Naive thymus-derived CD4-positive, alpha-beta T cell (primary cell): ENCODE results near the gene TMEM238. TPM values are rescaled to one million over a fixed set of nuclear protein-coding genes. Genes with fewer than 3 reads are reported as not detected.
A peak's percentile ranks its signal among the peaks of the same experiment; 100 is the strongest.

Experiments
- ATAC-seq: fragments of 150-1000 bp; cut with Tn5 transposase; 2 replicates; pipeline ENCODE4 v1.10.0; 2021; ENCODE audit warnings: mild to moderate bottlenecking, moderate library complexity
- CTCF ChIA-PET: fragments of 350-600 bp; sonication (Branson Sonifier 250); formaldehyde crosslinking; loops from one replicate; lab custom pipeline; 2021; ENCODE audit warnings: antibody characterized with exemption; lab: Charles Lee
- POLR2A ChIA-PET: fragments of 350-600 bp; sonication (Branson Sonifier 250); formaldehyde crosslinking; loops from one replicate; lab custom pipeline; 2021; ENCODE audit warnings: antibody characterized with exemption, inconsistent platforms; lab: Charles Lee
- DNase-seq, 9 donors: peaks; one replicate each; pipeline versions ENCODE4 v3.0.0 to v3.0.0-alpha.2; 2020 to 2022; ENCODE audit warnings: mixed read lengths in 1 of 9
- H3K27ac ChIP-seq: one replicate; pipeline ENCODE4 v1.7.0; 2013; ENCODE audit warnings: mild to moderate bottlenecking, low read depth, low read length, moderate library complexity
- H3K27me3 ChIP-seq, 2 donors: one replicate each; pipeline ENCODE4 v1.7.0; 2013; ENCODE audit warnings: low read length in 2 of 2, mild to moderate bottlenecking in 2 of 2, moderate library complexity in 2 of 2; ENCODE audit not compliant: control insufficient read depth in 2 of 2, insufficient read depth in 2 of 2
- H3K36me3 ChIP-seq, 3 experiments: 1 replicate in 2 of 3; 2 replicates in 1 of 3; pipeline ENCODE4 v1.7.0; 2013; ENCODE audit warnings: low read length in 3 of 3, mild to moderate bottlenecking in 3 of 3, moderate library complexity in 1 of 3; ENCODE audit not compliant: insufficient read depth in 3 of 3, control insufficient read depth in 2 of 3
- H3K4me1 ChIP-seq, 2 donors: one replicate each; pipeline ENCODE4 v1.7.0; 2013; ENCODE audit warnings: low read length in 2 of 2, mild to moderate bottlenecking in 2 of 2, moderate library complexity in 1 of 2; ENCODE audit not compliant: control insufficient read depth in 2 of 2, insufficient read depth in 2 of 2
- H3K4me3 ChIP-seq: 2 replicates; pipeline ENCODE4 v1.7.0; 2013; ENCODE audit warnings: mild to moderate bottlenecking, low read length
- H3K9me3 ChIP-seq, 3 experiments: 1 replicate in 2 of 3; 2 replicates in 1 of 3; pipeline ENCODE4 v1.7.0; 2013; ENCODE audit warnings: low read length in 3 of 3; ENCODE audit not compliant: control insufficient read depth in 2 of 3
- H3K27ac Mint-ChIP-seq, 9 donors: one replicate each; pipeline ENCODE4 v1.8.0; 2020 to 2022; ENCODE audit warnings: mixed read lengths in 9 of 9, mild to moderate bottlenecking in 8 of 9, moderate library complexity in 5 of 9, inconsistent platforms in 2 of 9
- H3K27me3 Mint-ChIP-seq, 5 donors: one replicate each; pipeline ENCODE4 v1.8.0; 2021 to 2022; ENCODE audit warnings: mixed read lengths in 5 of 5, mild to moderate bottlenecking in 1 of 5
- H3K36me3 Mint-ChIP-seq, 5 donors: one replicate each; pipeline ENCODE4 v1.8.0; 2020 to 2022; ENCODE audit warnings: mixed read lengths in 5 of 5, mild to moderate bottlenecking in 3 of 5, inconsistent platforms in 1 of 5
- H3K4me1 Mint-ChIP-seq, 7 donors: one replicate each; pipeline ENCODE4 v1.8.0; 2020 to 2022; ENCODE audit warnings: mixed read lengths in 7 of 7, mild to moderate bottlenecking in 3 of 7, inconsistent platforms in 1 of 7
- H3K4me3 Mint-ChIP-seq, 10 donors: one replicate each; pipeline ENCODE4 v1.8.0; 2020 to 2022; ENCODE audit warnings: mild to moderate bottlenecking in 10 of 10, mixed read lengths in 10 of 10, moderate library complexity in 6 of 10, inconsistent platforms in 2 of 10
- H3K9me3 Mint-ChIP-seq, 11 donors: one replicate each; pipeline ENCODE4 v1.8.0; 2020 to 2022; ENCODE audit warnings: mixed read lengths in 11 of 11, mild to moderate bottlenecking in 4 of 11, inconsistent platforms in 1 of 11, moderate library complexity in 1 of 11
- intact Hi-C, 2 donors: fragments of 100-400 bp; cut with micrococcal nuclease; formaldehyde crosslinking; loops; one replicate each; pipeline ENCODE4 v1.15.1; 2023
- polyA plus RNA-seq, 2 donors: library from polyadenylated mRNA; unstranded; fragments of 300-500 nt; fragmentation: Illumina TruSeq; gene quantifications; one replicate each; pipeline ENCODE4 v1.2.3, GENCODE V29; 2021
- total RNA-seq, 6 experiments: library from RNA in 5 of 6; stranded (reverse) in 5 of 6; gene quantifications; 1 replicate in 5 of 6; 2 replicates in 1 of 6; pipeline ENCODE4 v1.2.3 and lab custom pipeline; 2021 to 2026

TMEM238 gene
- total and polyA plus RNA-seq, 7 experiments from 2014 or later, result 0.33 to 15.7 (median 9.7) TPM

- CTCF ChIA-PET, result no interaction called here
Measured at GRCh38 chr19:55344444-55344843, 39.6 kb downstream of the TMEM238 start.

DNA sequence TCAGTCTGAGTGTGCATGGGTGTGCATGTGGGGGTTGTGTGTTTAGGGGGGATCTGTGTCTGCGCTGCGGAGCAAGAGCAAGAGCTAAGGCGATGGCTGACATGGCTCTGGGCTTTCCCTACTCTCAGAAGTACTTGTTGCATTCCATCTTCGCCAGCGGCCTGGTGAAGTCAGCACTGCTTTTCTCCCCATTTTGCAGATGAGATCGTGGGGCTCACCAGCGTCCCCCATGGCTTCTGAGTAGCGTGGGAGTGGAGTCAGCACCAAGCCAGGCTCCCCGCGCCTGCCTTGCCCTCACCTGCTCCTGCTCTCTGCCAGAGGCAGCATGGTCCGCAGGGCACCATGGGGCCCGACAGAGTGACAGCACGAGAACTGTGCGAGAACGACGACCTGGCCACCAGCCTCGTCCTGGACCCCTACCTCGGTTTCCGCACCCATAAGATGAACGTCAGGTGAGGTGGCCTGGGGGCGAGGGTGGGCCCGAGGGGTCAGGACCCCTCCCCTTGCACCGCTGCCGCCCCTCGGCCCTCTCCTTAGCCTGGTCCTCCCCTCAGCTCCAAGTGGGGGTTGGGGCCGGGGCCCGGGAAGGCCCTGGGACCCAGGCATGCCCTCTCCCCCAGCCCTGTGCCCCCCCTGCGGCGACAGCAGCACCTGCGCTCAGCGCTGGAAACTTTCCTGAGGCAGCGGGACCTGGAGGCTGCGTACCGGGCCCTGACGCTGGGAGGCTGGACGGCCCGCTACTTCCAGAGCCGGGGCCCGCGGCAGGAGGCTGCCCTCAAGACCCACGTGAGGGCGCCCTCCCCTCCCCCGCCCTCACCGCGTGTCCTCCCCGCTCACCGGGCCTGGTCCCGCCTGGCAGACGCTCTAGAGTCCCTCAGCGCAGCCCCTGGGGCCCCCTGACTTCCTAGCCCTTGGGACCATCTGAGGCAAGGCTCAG lies 42.2 kb downstream of the TMEM238 start:
- H3K36me3 Mint-ChIP-seq, result peaks cover 0 to 13% (median 3%) of the 10 kb centered on the region in 5 donors
- Histone ChIP-seq H3K4me1 (peaks cover 8 to 15% of the 10 kb centered on the region in 2 donors), H3K9me3 (no peaks in the 10 kb centered on the region), H3K36me3 (peaks cover 0 to 15% (median 0%) of the 10 kb centered on the region in 3 experiments), H3K27me3 (no peaks in the 10 kb centered on the region), H3K27ac (no peak overlapping the region), H3K4me3 (no peak overlapping the region)
- ChIA-PET POLR2A (interaction anchor here (1.0 kb wide), 2 partner anchors 10 to 64 kb away, joined by 4 to 5 read pairs; no protein-coding TSS in a partner anchor), CTCF (no interaction called here)
- peaks cover 0 to 9% (median 0%) of the 10 kb centered on the region in 5 donors for H3K27me3 Mint-ChIP-seq
- no peak for ATAC-seq
- peak overlapping the region in 6 of 9 donors; percentile 28 to 99 (median 74) for H3K27ac Mint-ChIP-seq
- H3K4me3 Mint-ChIP-seq, result peak overlapping the region; percentile 32 to 99 (median 80)
- DNase-seq, result no peak
- intact Hi-C loops, result no loop called here
- H3K4me1 Mint-ChIP-seq, result peaks cover 11 to 28% (median 24%) of the 10 kb centered on the region in 7 donors
- peaks cover 0 to 4% (median 0%) of the 10 kb centered on the region in 11 donors for H3K9me3 Mint-ChIP-seq

More at GRCh38 chr19:55344444-55344843, 39.6 kb downstream of the TMEM238 start:
- H3K27me3 ChIP-seq, result no peaks in the 10 kb centered on the region
- H3K27ac Mint-ChIP-seq, result no peak overlapping the region
- peaks cover 0 to 4% (median 0%) of the 10 kb centered on the region in 5 donors for H3K27me3 Mint-ChIP-seq
- no peak overlapping the region for H3K27ac ChIP-seq
- peaks cover 11 to 22% (median 15%) of the 10 kb centered on the region in 7 donors for H3K4me1 Mint-ChIP-seq
- no peak for ATAC-seq
- H3K4me3 ChIP-seq, result no peak overlapping the region
- no peaks in the 10 kb centered on the region for H3K9me3 ChIP-seq
- no peak for DNase-seq
- peaks cover 0 to 13% (median 4%) of the 10 kb centered on the region in 5 donors for H3K36me3 Mint-ChIP-seq
- H3K36me3 ChIP-seq, result peaks cover 0 to 15% (median 0%) of the 10 kb centered on the region in 3 experiments
- peaks cover 0 to 9% of the 10 kb centered on the region in 2 donors for H3K4me1 ChIP-seq
- H3K4me3 Mint-ChIP-seq, result no peak overlapping the region
- POLR2A ChIA-PET, result interaction anchor here (0.5 kb wide), 1 partner anchor 290 kb away, joined by 3 read pairs; no protein-coding TSS in a partner anchor
- peaks cover 0 to 3% (median 0%) of the 10 kb centered on the region in 11 donors for H3K9me3 Mint-ChIP-seq
- intact Hi-C loops, result no loop called here

DNA sequence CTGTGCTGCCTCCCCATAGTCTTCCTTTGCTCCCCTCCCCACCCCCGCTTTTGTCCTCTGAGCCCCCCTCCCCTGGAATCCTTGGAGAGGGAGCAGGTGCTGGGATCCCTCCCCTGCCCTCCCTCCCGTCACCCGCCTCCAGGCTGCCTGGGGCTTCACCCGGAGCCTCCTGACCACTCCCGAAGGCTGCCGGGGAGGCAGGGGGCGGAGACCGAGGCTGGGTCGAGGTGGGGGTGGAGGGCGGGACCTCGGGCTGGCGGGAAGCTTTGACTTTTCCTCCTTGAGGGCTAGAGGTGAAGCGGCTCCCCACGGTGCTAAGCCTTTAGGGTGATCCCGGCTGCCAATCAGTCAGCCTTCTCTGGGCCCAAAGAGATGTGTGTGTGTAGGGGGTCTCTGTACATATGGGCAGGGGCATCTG lies 42.9 kb downstream of the TMEM238 start:
- CTCF ChIA-PET, result no interaction called here
- peaks cover 0 to 13% (median 3%) of the 10 kb centered on the region in 5 donors for H3K36me3 Mint-ChIP-seq
- no peak for ATAC-seq

DNA sequence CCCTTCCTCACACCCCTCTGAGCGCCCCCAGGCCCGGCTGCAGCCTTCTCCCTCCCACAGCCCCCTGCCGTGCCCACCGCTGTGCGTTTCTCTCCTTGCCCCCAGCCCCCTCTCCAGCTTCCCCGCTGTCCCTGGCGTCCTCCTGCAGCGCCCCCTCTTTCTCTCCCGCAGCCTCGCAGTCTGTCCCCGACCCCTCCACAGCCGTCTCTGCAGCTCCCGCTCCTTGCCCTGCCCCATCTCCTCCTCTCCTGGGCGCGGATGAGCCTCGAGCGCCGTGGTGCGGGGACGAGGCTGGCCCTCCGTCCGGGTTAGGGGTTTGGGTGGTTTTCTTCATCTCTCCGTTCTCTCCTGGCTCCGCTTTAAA lies 43.3 kb downstream of the TMEM238 start:
- peaks cover 0 to 13% (median 3%) of the 10 kb centered on the region in 5 donors for H3K36me3 Mint-ChIP-seq
- H3K4me3 ChIP-seq, result peak overlapping the region; percentile 80
- peak overlapping the region in 8 of 9 donors; percentile 75 to 99 (median 93) for H3K27ac Mint-ChIP-seq
- intact Hi-C loops, result no loop called here
- H3K9me3 ChIP-seq, result no peaks in the 10 kb centered on the region
- no peaks in the 10 kb centered on the region for H3K27me3 ChIP-seq
- peak overlapping the region; percentile 74 to 99 (median 88) for H3K4me3 Mint-ChIP-seq
- peaks cover 0 to 15% (median 0%) of the 10 kb centered on the region in 3 experiments for H3K36me3 ChIP-seq
- peaks cover 0 to 4% (median 0%) of the 10 kb centered on the region in 11 donors for H3K9me3 Mint-ChIP-seq
- H3K27ac ChIP-seq, result peak overlapping the region; percentile 93
- H3K4me1 ChIP-seq, result peaks cover 8 to 15% of the 10 kb centered on the region in 2 donors
- ATAC-seq (no peak), DNase-seq (peak in 5 of 9 donors; percentile 13 to 36 (median 22))
- peaks cover 11 to 28% (median 24%) of the 10 kb centered on the region in 7 donors for H3K4me1 Mint-ChIP-seq
- CTCF ChIA-PET, result no interaction called here
- peaks cover 0 to 16% (median 0%) of the 10 kb centered on the region in 5 donors for H3K27me3 Mint-ChIP-seq
- POLR2A ChIA-PET, result interaction anchor here (0.9 to 1.1 kb wide), 2 partner anchors 43 to 87 kb away, joined by 3 to 5 read pairs; partner anchors contain the start of gene TMEM238

More for the DNA sequence above, 42.9 kb downstream of the TMEM238 start:
- POLR2A ChIA-PET, result interaction anchor here (0.9 to 1.1 kb wide), 3 partner anchors 11 to 87 kb away, joined by 3 to 5 read pairs (median 4); partner anchors contain the start of gene TMEM238
- peak overlapping the region in 8 of 9 donors; percentile 28 to 99 (median 93) for H3K27ac Mint-ChIP-seq
- Histone ChIP-seq H3K27ac (peak overlapping the region; percentile 93), H3K9me3 (no peaks in the 10 kb centered on the region), H3K4me1 (peaks cover 8 to 15% of the 10 kb centered on the region in 2 donors), H3K4me3 (no peak overlapping the region), H3K36me3 (peaks cover 0 to 15% (median 0%) of the 10 kb centered on the region in 3 experiments), H3K27me3 (no peaks in the 10 kb centered on the region)
- H3K27me3 Mint-ChIP-seq, result peaks cover 0 to 15% (median 0%) of the 10 kb centered on the region in 5 donors
- H3K4me1 Mint-ChIP-seq, result peaks cover 11 to 28% (median 24%) of the 10 kb centered on the region in 7 donors
- intact Hi-C loops, result no loop called here
- peaks cover 0 to 4% (median 0%) of the 10 kb centered on the region in 11 donors for H3K9me3 Mint-ChIP-seq
- H3K4me3 Mint-ChIP-seq, result peak overlapping the region; percentile 74 to 99 (median 88)
- peak in 6 of 9 donors; percentile 10 to 79 (median 24) for DNase-seq

DNA sequence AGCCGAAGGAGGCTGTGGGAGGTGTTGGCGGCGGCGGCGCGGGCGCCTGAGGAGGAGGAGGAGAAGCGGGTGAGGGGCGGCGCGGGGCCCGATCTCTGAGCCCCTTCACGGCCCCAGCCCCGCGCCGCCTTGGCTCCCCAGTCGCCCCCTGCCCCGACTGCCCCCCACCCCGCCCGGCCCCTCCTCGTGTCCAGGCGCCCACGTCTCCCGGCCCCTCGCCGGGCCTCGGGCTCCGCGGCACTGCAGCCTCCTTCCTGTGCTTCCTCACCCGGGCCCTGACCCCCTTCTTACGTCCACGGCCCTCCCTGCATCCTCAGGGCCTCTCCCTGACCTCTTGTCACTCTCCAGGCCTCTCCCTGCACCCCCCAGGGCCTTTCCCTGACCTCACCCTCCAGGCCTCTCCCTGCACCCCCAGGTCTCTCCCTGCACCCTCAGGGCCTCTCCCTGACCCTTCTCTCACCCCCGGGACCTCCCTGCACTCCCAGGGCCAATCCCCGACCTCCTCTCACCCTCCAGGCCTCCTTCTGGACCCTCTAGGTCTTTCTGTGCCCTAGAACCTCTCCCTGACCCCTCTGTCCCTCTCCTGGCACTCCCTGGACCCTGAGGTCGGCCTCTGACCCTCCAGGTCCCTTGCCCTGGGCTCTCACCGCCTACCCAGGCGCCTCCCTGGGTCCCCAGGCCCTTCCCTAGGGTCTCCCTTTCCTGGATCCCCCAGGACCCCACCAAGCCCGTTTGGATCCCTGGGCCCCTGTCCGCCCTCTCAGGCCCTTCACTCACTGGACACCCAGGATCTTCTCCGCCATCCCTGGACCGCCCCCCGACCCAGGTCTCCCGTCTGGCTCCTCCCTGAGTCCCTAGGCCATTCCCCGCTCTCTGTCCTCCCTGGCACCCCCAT lies 44.0 kb downstream of the TMEM238 start:
- CTCF ChIA-PET, result interaction anchor here (1.5 to 2.1 kb wide), 2 partner anchors 38 to 44 kb away, joined by 4 to 12 read pairs; partner anchors contain the start of gene TMEM238
- Mint-ChIP-seq H3K9me3 (peaks cover 0 to 4% (median 0%) of the 10 kb centered on the region in 11 donors), H3K27ac (peak overlapping the region; percentile 88 to 100 (median 97)), H3K4me1 (peaks cover 6 to 28% (median 24%) of the 10 kb centered on the region in 7 donors), H3K36me3 (peaks cover 0 to 10% (median 2%) of the 10 kb centered on the region in 5 donors), H3K4me3 (peak overlapping the region; percentile 87 to 99 (median 96)), H3K27me3 (peaks cover 0 to 16% (median 0%) of the 10 kb centered on the region in 5 donors)
- peak overlapping the region; percentile 80 for H3K4me3 ChIP-seq
- peaks cover 8 to 15% of the 10 kb centered on the region in 2 donors for H3K4me1 ChIP-seq
- DNase-seq (peak in 2 of 9 donors; percentile 44 to 46), ATAC-seq (no peak)
- H3K27me3 ChIP-seq, result no peaks in the 10 kb centered on the region
- peaks cover 0 to 15% (median 0%) of the 10 kb centered on the region in 3 experiments for H3K36me3 ChIP-seq
- no peaks in the 10 kb centered on the region for H3K9me3 ChIP-seq
- H3K27ac ChIP-seq, result peak overlapping the region; percentile 93
- intact Hi-C loops, result loop anchor here (1.0 to 5.0 kb wide), 23 partner anchors 14 to 1150 kb away; partner anchors contain the start of genes COX6B2 (in 2 of the 2), HSPBP1 (in 2 of the 2), PPP6R1 (in 2 of the 2) and RPL28 (in 2 of the 2)
- POLR2A ChIA-PET, result interaction anchor here (0.9 to 2.4 kb wide), 15 partner anchors 34 to 314 kb away, joined by 3 to 27 read pairs (median 8); partner anchors contain the start of genes FIZ1, HSPBP1, ISOC2 and PPP6R1
